Activated CD8-positive, alpha-beta memory T cell treated with anti-CD3 and anti-CD28 coated beads for 36 hours (primary cell): ENCODE data around the gene THADA. TPM values are rescaled to one million over a fixed set of nuclear protein-coding genes. Genes with fewer than 3 reads are reported as not detected.
"Not testable (repeated sequence)": the region's sequence is repeated elsewhere in the genome, so short reads cannot be mapped to it uniquely, and the experiment has no call there.

Experiments
- CTCF ChIA-PET: fragments of 350-600 bp; sonication (Branson Sonifier 250); formaldehyde crosslinking; loops from one replicate; lab custom pipeline; 2021; ENCODE audit warnings: antibody characterized with exemption; lab: Charles Lee
- POLR2A ChIA-PET: fragments of 350-600 bp; sonication (Branson Sonifier 250); formaldehyde crosslinking; loops from one replicate; lab custom pipeline; 2021; ENCODE audit warnings: antibody characterized with exemption; lab: Charles Lee
- total RNA-seq, 2 experiments: library from RNA; stranded (reverse); gene quantifications; one replicate each; pipeline ENCODE4 v1.2.3, GENCODE V29; 2021

Gene THADA
- total RNA-seq, 2 experiments from 2014 or later = 52.7 to 54.2 TPM

- CTCF ChIA-PET = interaction anchor here (0.6 to 1.9 kb wide), 3 partner anchors 9 to 168 kb away, joined by 3 to 5 read pairs (median 4); no protein-coding TSS in a partner anchor
- POLR2A ChIA-PET = no interaction called here
Measured at GRCh38 chr2:43605851-43606250, 10.0 kb upstream of the THADA start.

DNA sequence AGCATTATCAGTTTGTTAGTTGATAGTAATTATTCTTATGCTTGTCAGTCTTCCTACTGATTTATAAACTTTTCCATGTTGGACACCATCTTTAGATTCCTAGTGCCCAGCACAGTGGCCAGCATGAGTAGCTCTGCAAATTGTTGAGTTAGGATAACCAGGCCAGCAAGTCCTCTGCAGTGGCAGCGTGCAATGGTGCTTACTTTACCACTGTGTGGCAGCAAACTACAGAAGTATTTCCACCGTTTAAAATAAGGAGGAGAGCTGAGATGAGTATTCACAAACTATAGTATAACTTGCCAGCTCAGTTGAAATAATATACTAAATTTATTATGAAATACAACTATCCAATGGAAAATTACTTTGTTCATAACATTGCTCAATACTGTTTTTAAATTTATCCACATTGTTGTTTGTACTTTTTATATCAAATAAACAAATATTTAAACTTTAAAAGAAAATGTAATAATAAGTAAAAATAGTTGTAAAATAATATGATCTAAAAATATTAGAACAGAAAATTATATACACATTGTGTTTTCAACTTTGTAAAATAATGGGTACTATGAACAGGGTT lies 9.3 kb upstream of the THADA start:
- ChIA-PET CTCF (interaction anchor here (1.0 to 1.9 kb wide), 2 partner anchors 8 kb away, joined by 3 to 4 read pairs; no protein-coding TSS in a partner anchor), POLR2A (no interaction called here)

DNA sequence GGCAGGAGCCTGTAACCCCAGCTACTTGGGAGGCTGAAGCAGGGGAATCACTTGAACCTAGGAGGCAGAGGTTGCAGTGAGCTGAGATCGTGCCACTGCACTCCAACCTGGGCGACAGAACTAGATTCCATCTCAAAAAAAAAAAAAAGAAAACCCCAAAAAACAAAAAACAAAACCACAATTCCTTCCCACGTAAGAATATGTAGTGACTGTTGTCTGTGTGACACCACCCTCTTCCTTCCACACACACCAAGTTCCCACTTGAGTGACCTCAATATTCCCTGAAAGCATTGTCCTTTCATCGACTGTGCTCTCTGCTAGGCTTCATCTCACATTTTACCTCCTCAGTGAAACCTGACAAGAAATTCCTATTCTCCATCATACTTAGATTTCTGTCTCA lies 8.8 kb upstream of the THADA start:
- POLR2A ChIA-PET = interaction anchor here (0.7 kb wide), 1 partner anchor 748 kb away, joined by 5 read pairs; no protein-coding TSS in a partner anchor
- CTCF ChIA-PET = interaction anchor here (1.0 to 1.9 kb wide), 2 partner anchors 8 kb away, joined by 3 to 4 read pairs; no protein-coding TSS in a partner anchor

DNA sequence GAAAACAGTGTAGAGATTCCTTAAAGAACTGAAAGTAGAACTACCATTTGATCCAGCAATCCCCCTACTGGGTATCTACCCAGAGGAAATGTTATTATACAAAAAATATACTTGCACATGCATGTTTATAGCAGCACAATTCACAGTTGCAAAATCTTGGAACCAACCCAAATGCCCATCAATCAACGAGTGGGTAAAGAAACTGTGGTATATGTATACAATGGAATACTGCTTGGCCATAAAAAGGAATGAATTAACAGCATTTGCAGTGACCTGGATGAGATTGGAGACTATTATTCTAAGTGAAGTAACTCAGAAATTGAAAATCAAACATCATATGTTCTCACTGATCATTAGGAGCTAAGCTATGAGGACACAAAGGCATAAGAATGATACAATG lies 4.8 kb upstream of the THADA start:
- CTCF ChIA-PET, POLR2A ChIA-PET: not testable (repeated sequence)

DNA sequence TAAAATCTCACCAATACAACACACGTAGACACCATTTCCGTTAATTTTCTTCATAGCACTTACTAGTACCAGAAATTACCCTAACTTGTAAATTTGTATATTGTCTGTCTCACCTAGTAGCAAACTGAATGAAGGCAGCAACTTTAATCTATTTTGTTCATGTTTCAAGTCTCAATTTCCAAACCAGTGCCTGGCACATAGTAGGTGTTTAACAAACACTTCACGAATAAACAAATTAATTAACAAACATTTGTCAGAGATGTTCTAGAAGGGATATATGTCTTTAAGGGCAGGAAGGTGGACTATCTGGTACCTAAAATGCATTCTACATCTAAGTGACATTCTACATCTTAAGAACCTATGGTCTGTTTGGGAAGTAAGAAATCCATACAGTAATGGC lies 963 bp downstream of the THADA start:
- CTCF ChIA-PET = interaction anchor here (0.5 kb wide), 1 partner anchor 9 kb away, joined by 3 read pairs; no protein-coding TSS in a partner anchor

GRCh38 chr2:43593254-43593653 lies 2.6 kb downstream of the THADA start:
- ChIA-PET POLR2A (no interaction called here), CTCF (no interaction called here)

More for the DNA sequence above, 963 bp downstream of the THADA start:
- POLR2A ChIA-PET = no interaction called here

DNA sequence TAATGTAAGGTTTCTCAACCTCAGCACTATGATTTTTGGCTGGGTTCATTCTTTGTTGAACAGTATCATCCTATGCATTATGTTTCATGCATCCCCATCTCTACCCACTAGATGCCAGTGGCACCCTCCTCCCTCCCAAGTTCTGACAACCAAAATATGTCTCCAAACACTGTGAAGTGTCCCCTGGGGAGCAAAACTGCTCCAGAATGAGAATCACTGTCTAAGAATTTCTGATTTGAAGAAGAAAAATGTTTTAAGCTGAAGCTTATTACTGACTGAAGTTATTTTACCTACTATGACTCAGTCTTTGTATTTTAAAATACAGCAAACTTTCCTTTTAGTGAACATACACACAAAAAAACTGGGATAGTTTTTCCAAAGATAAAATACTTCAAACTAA lies 3.4 kb downstream of the THADA start:
- ChIA-PET POLR2A (no interaction called here), CTCF (no interaction called here)

DNA sequence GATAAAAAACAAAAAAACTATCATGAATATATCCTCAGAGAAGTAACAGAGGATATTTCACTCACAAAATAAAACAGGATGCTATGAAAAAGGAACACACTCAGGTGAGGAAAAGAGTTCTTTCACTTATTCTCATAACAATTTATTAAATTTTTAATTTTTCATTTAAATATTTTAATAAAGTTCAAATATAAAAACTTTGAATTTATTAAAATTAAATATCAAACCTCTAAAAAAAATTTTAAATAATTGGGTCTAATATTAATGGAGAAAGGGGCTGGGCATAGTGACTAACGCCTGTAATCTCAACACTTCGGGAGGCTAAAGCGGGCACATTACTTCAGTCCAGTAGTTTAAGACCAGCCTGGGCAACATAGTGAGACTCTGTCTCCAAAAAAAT lies 10.1 kb downstream of the THADA start:
- ChIA-PET POLR2A (no interaction called here), CTCF (interaction anchor here (0.7 to 1.5 kb wide), 2 partner anchors 9 to 10 kb away, joined by 3 read pairs; no protein-coding TSS in a partner anchor)

DNA sequence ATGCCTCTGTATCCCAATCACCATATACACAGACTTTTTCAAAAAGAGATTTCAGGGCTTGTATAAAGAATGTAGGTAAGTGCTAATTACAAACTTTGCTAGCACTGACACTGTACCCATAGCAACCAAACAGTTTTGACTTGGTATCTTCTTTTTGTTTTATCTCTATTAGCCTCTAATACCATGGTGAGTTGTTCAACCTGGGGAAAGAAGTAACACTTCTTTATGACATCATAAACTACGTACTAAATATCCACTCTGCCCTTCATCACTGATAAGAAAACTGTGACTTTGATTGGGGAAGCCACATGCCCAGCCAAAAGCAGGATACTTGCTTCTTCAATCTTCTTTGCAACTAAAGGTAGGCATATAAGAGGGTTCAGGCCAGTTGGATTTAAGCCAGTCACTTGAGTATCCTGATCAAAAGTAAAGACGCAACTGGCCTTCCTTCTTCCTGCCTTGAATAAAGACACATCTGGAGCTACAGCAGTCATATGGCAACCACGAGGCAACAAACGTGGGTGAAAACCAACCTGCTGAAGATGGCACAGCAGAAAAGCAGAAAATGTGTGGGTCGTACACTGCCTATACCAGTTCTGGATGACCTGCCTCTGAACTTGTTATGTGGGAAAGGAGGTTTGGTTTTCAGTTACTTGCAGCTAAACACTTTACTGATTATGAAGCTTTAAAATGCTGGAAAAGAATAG lies 16.4 kb downstream of the THADA start:
- ChIA-PET POLR2A (interaction anchor here (0.7 kb wide), 1 partner anchor 23 kb away, joined by 9 read pairs; no protein-coding TSS in a partner anchor), CTCF (interaction anchor here (1.2 to 1.4 kb wide), 3 partner anchors 20 to 27 kb away, joined by 3 read pairs; no protein-coding TSS in a partner anchor)

- ChIA-PET POLR2A (interaction anchor here (0.6 to 1.7 kb wide), 4 partner anchors 19 to 608 kb away, joined by 3 to 5 read pairs (median 4); partner anchors contain the start of gene THADA), CTCF (interaction anchor here (0.5 to 1.8 kb wide), 10 partner anchors 9 to 755 kb away, joined by 3 to 10 read pairs (median 3); no protein-coding TSS in a partner anchor)
Measured at GRCh38 chr2:43576981-43577892, 18.6 kb downstream of the THADA start.

- CTCF ChIA-PET = no interaction called here
- POLR2A ChIA-PET = no interaction called here
Measured at GRCh38 chr2:43572244-43572643, 23.6 kb downstream of the THADA start.

DNA sequence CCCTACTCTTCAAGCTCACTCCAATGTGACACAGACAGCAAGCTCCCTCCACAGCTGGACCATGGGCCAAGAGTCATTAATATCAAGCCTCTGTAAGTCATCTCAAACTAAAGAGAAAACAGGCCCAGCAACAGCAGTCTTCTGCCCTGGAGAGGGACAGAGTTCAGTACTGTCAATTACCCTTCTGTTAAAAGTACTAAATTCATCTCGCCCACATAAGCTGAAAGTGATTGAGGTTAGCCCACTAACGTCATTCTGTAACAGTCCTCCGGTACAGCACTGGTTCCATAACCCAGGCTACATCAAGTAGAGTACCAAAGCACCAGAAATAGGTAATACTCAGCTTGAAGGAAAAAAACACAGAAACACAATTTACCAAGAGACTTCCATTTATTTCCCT lies 25.9 kb downstream of the THADA start:
- ChIA-PET CTCF (interaction anchor here (0.8 to 1.9 kb wide), 2 partner anchors 10 to 11 kb away, joined by 3 to 10 read pairs; no protein-coding TSS in a partner anchor), POLR2A (interaction anchor here (2.6 kb wide), 1 partner anchor 10 kb away, joined by 12 read pairs; no protein-coding TSS in a partner anchor)

- POLR2A ChIA-PET = interaction anchor here (1.8 to 2.6 kb wide), 2 partner anchors 9 to 28 kb away, joined by 7 to 12 read pairs; partner anchors contain the start of gene THADA
- CTCF ChIA-PET = interaction anchor here (1.2 to 2.1 kb wide), 2 partner anchors 9 kb away, joined by 3 to 7 read pairs; no protein-coding TSS in a partner anchor
Measured at GRCh38 chr2:43568228-43568627, 27.6 kb downstream of the THADA start.

DNA sequence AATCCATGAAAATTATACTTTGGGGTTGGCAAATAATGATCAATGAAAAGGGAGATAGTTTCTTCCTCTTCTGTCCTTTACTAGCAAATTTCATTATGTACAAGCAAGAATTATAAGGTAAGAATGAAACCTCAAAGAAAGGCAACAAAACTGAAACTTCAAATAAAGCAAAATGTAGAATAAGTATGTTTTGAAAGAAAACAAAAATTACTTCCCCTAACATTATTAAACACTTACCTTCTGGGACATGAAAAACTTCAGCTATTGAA lies 29.4 kb downstream of the THADA start:
- ChIA-PET POLR2A (interaction anchor here (0.6 kb wide), 1 partner anchor 371 kb away, joined by 6 read pairs; no protein-coding TSS in a partner anchor), CTCF (interaction anchor here (0.7 to 2.1 kb wide), 5 partner anchors 8 to 432 kb away, joined by 3 to 10 read pairs (median 4); no protein-coding TSS in a partner anchor)

DNA sequence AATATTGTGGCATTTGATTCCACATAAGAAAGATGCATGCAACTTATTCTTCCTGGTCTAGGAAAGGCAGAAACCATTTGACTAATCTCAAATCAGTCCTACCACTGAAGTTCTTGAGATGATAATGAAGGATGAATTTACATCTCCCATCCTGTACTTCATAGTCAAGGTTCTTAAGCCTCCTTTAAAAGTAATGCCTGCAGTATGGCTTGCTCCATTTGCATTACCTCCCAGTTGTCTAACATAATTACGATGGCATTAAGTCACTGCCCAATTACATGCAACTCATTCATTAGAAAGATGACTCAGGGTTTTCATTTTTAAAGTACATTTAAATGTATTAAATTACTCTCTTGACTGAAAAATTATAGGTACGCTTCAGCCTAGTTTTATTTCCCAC lies 32.2 kb downstream of the THADA start:
- CTCF ChIA-PET = no interaction called here

DNA sequence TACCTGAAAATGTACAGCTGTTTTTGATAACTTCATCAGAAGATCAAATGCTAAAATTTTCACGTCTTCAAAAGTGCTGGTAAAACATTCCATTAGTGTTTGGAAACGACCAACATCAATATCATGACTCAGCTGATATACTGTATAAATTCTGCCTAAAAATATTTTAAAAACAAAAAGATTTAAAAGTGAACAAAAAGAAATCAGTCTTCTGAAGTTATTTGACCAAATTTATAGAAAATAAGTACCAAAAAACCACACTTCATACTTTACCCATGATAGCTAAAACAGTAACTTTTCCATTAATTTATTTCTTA lies 35.6 kb downstream of the THADA start:
- POLR2A ChIA-PET = interaction anchor here (0.6 to 1.7 kb wide), 5 partner anchors 9 to 683 kb away, joined by 3 to 12 read pairs (median 4); partner anchors contain the start of gene THADA

More for the DNA sequence above, 32.2 kb downstream of the THADA start:
- POLR2A ChIA-PET = no interaction called here

DNA sequence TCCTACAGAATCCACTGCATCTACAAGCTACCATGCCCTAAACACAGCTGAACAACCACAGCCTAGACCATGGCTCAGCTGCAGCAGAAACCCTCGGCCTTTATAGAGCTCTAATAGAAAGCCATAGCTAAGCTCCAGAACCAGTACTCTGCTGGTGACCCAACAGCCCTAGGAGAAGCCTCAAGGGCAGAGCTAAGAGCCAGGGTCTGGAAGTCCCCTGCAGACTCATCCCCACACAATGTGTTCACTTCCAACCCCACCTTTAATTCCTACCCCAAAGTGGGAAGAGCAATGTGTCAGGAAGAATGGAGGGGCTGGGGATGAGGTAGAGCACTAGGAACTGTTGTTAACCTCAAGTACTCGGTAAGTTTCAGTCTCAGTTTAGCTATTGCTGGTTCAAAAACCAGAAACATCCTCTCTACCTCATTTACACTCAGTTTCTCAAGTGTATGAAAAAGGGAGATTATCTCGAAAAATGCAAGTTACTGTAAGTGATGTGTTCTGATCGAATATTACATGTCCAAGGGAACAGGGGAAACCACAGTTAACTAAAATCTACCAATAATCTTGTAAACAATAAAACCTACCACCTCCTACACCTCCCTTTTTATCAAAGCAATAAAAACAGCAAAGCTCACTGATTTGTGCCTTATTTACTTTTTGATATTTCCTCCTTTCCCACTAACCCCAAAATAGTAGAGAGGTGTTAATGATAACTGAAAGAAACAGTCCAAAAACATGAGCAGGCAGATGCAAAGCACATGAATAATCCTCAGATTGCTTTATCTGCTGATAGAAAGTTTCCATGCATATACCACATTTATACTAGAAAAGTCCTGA lies 36.2 kb downstream of the THADA start:
- ChIA-PET CTCF (interaction anchor here (1.0 to 3.2 kb wide), 6 partner anchors 9 to 330 kb away, joined by 3 to 10 read pairs (median 3); no protein-coding TSS in a partner anchor), POLR2A (interaction anchor here (0.6 to 1.7 kb wide), 4 partner anchors 10 to 683 kb away, joined by 3 to 12 read pairs (median 4); partner anchors contain the start of gene THADA)

More for the DNA sequence above, 35.6 kb downstream of the THADA start:
- CTCF ChIA-PET = interaction anchor here (1.1 to 3.2 kb wide), 4 partner anchors 10 to 331 kb away, joined by 3 to 10 read pairs (median 6); no protein-coding TSS in a partner anchor

- ChIA-PET POLR2A (no interaction called here), CTCF (no interaction called here)
Measured at GRCh38 chr2:43557196-43557595, 38.6 kb downstream of the THADA start.
